Measurements from ENCODE around the gene VANGL2. TPM values are rescaled to one million over a fixed set of nuclear protein-coding genes. Genes with fewer than 3 reads are reported as not detected.
A peak's percentile ranks its signal among the peaks of the same experiment; 100 is the strongest.

VANGL2 gene
- 22.6 and 23.1 TPM in 2 replicates for polyA plus RNA-seq (2013)

DNA sequence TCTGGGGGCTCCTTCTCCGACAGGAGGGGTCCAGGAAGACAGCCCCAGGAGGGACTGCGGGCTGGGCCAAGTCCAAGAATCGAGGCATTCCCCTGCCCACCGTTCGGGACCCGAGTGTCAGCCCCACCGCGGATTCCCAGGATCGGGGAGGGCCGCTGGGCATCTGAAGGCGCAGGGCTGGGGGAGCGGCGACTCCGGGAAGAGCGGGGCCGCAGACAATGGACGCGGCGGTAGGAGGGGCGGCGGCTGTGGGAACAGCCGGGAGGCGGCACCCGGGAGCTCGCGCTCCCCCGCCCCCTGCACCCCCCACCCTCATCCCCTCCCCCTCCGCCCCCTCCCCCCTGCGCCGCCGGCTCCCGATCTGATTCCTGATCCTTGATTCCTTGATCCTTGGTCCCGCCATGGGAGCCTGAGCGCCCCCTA, at the start of gene VANGL2:
TSS of gene VANGL2 (plus strand) at position 342 of the 423 bp plus-strand sequence. CDS start 15,274 bp downstream, outside the sequence.
- no CpG with 5 or more reads among the region's 34 CpGs for WGBS (ENCODE audit: extremely low coverage, insufficient coverage, insufficient read length)
- peak within 1 kb of the TSS; percentile 34 for H3K27ac ChIP-seq (ENCODE audit: low read depth, low read length)
- H3K9ac ChIP-seq (ENCODE audit: low read length), result peak within 1 kb of the TSS; percentile 74
- DNase-seq, result peak in 1 of 2 donors; percentile 66
- peaks cover 8% of the 10 kb centered on the region for H3K79me2 ChIP-seq (ENCODE audit: control insufficient read depth, insufficient read depth, low read length, poor library complexity)
- H3K4ac ChIP-seq (ENCODE audit: low read depth, low read length), result peak within 1 kb of the TSS; percentile 93
- H4K12ac ChIP-seq (ENCODE audit: low read depth, low read length), result peak within 1 kb of the TSS; percentile 96
- peak within 1 kb of the TSS; percentile 96 for H4K91ac ChIP-seq (ENCODE audit: low read depth, low read length)
- H3K79me1 ChIP-seq (ENCODE audit: low read length), result peaks cover 13% of the 10 kb centered on the region
- peak within 1 kb of the TSS; percentile 95 for H3K4me2 ChIP-seq (ENCODE audit: low read length)
- peak within 1 kb of the TSS; percentile 96 for H4K8ac ChIP-seq (ENCODE audit: low read depth, low read length)
- peak within 1 kb of the TSS; percentile 87 for H3K4me3 ChIP-seq (ENCODE audit: low read depth, low read length)
- H3K18ac ChIP-seq (ENCODE audit: low read length), result peak within 1 kb of the TSS; percentile 95
- no peaks in the 10 kb centered on the region for H3K36me3 ChIP-seq (ENCODE audit: control insufficient read depth in 1 of 2, insufficient read depth in 2 of 2, low read length in 2 of 2)
- H2BK5ac ChIP-seq (ENCODE audit: low read depth, low read length, poor library complexity), result peak within 1 kb of the TSS; percentile 77
- peak within 1 kb of the TSS; percentile 94 for H2BK120ac ChIP-seq (ENCODE audit: insufficient read depth, low read length, poor library complexity)
- H2AFZ ChIP-seq (ENCODE audit: insufficient read depth, low read length, poor library complexity), result peak within 1 kb of the TSS; percentile 95
- H2AK5ac ChIP-seq (ENCODE audit: low read length), result peak within 1 kb of the TSS; percentile 11
- H3K27me3 ChIP-seq (ENCODE audit: insufficient read depth, low read length), result no peaks in the 10 kb centered on the region
- peak within 1 kb of the TSS; percentile 98 for H3K14ac ChIP-seq (ENCODE audit: low read length)
- H3K4me1 ChIP-seq (ENCODE audit: control insufficient read depth in 1 of 2, insufficient read depth in 2 of 2, low read length in 2 of 2), result peaks cover 12 to 32% of the 10 kb centered on the region in 2 experiments
- peak within 1 kb of the TSS; percentile 53 for H2BK12ac ChIP-seq (ENCODE audit: low read length)
- no peaks in the 10 kb centered on the region for H3K9me3 ChIP-seq (ENCODE audit: insufficient read depth, low read depth, low read length)
- H3K23ac ChIP-seq (ENCODE audit: low read length), result no peak within 1 kb of the TSS

DNA sequence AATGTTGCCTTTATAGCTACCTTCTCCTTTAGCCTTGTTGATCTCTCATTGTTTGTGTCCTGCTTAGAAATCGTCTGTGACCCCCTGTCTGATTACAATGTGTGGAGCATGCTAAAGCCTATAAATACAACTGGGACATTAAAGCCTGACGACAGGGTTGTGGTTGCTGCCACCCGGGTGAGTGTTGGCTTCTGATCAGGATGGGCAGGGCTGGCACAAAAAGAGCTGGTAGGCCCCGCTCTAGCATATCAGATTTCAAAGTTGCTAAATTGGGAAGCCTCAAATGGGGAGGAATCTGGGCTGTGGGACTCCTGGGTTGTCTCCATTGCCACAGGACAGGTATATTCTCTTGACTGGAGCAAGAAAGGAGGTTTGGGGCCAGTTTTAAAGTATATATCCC, 48.7 kb upstream of the VANGL2 start:
- no peak for DNase-seq
- Histone ChIP-seq H3K4me1 (ENCODE audit: control insufficient read depth in 1 of 2, insufficient read depth in 2 of 2, low read length in 2 of 2) (no peaks in the 10 kb centered on the region), H3K14ac (ENCODE audit: low read length) (no peak overlapping the region), H3K79me2 (ENCODE audit: control insufficient read depth, insufficient read depth, low read length, poor library complexity) (no peaks in the 10 kb centered on the region), H4K8ac (ENCODE audit: low read depth, low read length) (no peak overlapping the region), H3K4me3 (ENCODE audit: low read depth, low read length) (no peak overlapping the region), H4K91ac (ENCODE audit: low read depth, low read length) (no peak overlapping the region), H2AK5ac (ENCODE audit: low read length) (no peak overlapping the region), H3K27me3 (ENCODE audit: insufficient read depth, low read length) (no peaks in the 10 kb centered on the region), H2BK12ac (ENCODE audit: low read length) (no peak overlapping the region), H3K9ac (ENCODE audit: low read length) (no peak overlapping the region), H3K18ac (ENCODE audit: low read length) (no peak overlapping the region), H3K79me1 (ENCODE audit: low read length) (no peaks in the 10 kb centered on the region), H3K23ac (ENCODE audit: low read length) (no peak overlapping the region), H4K12ac (ENCODE audit: low read depth, low read length) (no peak overlapping the region), H2BK120ac (ENCODE audit: insufficient read depth, low read length, poor library complexity) (no peak overlapping the region), H3K36me3 (ENCODE audit: control insufficient read depth in 1 of 2, insufficient read depth in 2 of 2, low read length in 2 of 2) (peaks cover 48 to 75% of the 10 kb centered on the region in 2 experiments), H2AFZ (ENCODE audit: insufficient read depth, low read length, poor library complexity) (no peak overlapping the region), H3K4ac (ENCODE audit: low read depth, low read length) (no peak overlapping the region), H3K4me2 (ENCODE audit: low read length) (no peak overlapping the region), H3K9me3 (ENCODE audit: insufficient read depth, low read depth, low read length) (no peaks in the 10 kb centered on the region), H2BK5ac (ENCODE audit: low read depth, low read length, poor library complexity) (no peak overlapping the region), H3K27ac (ENCODE audit: low read depth, low read length) (no peak overlapping the region)
- no CpG with 5 or more reads among the region's 4 CpGs for WGBS (ENCODE audit: extremely low coverage, insufficient coverage, insufficient read length)

DNA sequence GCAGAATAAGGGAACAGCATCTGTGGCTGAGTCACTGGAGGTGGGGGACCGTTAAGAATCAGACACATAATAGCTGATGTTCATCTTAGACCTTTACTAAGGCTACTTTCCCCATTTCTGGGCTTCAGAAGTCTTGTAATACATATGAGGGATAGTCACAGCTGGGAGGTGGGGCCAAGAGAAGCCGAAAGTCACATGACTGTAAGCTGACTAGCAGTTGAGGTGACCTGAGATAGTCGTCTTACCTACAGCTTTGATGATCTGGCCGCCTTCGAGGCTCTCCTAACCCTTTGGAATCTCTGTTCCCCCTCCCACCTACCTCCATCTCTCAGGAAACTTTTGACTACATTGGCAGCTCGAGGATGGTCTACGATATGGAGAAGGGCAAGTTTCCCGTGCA, 47.8 kb upstream of the VANGL2 start:
- Histone ChIP-seq H4K12ac (ENCODE audit: low read depth, low read length) (no peak overlapping the region), H3K4me1 (ENCODE audit: control insufficient read depth in 1 of 2, insufficient read depth in 2 of 2, low read length in 2 of 2) (no peaks in the 10 kb centered on the region), H3K4me2 (ENCODE audit: low read length) (no peak overlapping the region), H3K18ac (ENCODE audit: low read length) (no peak overlapping the region), H3K27me3 (ENCODE audit: insufficient read depth, low read length) (no peaks in the 10 kb centered on the region), H4K8ac (ENCODE audit: low read depth, low read length) (no peak overlapping the region), H2AK5ac (ENCODE audit: low read length) (no peak overlapping the region), H3K79me1 (ENCODE audit: low read length) (no peaks in the 10 kb centered on the region), H3K9ac (ENCODE audit: low read length) (no peak overlapping the region), H4K91ac (ENCODE audit: low read depth, low read length) (no peak overlapping the region), H3K79me2 (ENCODE audit: control insufficient read depth, insufficient read depth, low read length, poor library complexity) (no peaks in the 10 kb centered on the region), H3K14ac (ENCODE audit: low read length) (no peak overlapping the region), H3K4me3 (ENCODE audit: low read depth, low read length) (no peak overlapping the region), H3K23ac (ENCODE audit: low read length) (no peak overlapping the region), H2AFZ (ENCODE audit: insufficient read depth, low read length, poor library complexity) (no peak overlapping the region), H2BK12ac (ENCODE audit: low read length) (no peak overlapping the region), H2BK120ac (ENCODE audit: insufficient read depth, low read length, poor library complexity) (no peak overlapping the region), H3K27ac (ENCODE audit: low read depth, low read length) (no peak overlapping the region), H3K9me3 (ENCODE audit: insufficient read depth, low read depth, low read length) (no peaks in the 10 kb centered on the region), H3K4ac (ENCODE audit: low read depth, low read length) (no peak overlapping the region), H2BK5ac (ENCODE audit: low read depth, low read length, poor library complexity) (no peak overlapping the region), H3K36me3 (ENCODE audit: control insufficient read depth in 1 of 2, insufficient read depth in 2 of 2, low read length in 2 of 2) (peaks cover 54 to 82% of the 10 kb centered on the region in 2 experiments)
- WGBS (ENCODE audit: extremely low coverage, insufficient coverage, insufficient read length), result no CpG with 5 or more reads among the region's 8 CpGs
- DNase-seq, result no peak

DNA sequence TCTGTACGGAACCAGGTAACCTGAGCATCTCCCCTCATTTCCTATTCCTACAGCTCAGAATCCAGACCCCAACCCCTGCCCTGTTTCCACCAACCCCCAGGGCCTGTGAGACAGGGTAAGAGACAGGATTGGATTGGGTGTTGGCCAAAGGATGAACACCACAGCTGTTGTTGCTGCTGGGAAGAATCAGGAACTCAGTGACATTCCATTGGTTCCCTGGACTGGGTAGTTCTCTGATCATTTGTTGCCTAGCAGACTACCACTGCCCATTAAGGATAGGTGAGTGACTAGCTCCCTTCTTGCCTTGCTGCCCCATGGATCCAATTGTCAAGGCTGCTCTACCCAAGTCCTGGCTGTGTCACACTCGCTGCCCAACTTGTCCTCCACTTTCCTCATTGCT, 47.1 kb upstream of the VANGL2 start:
- Histone ChIP-seq H3K79me1 (ENCODE audit: low read length) (no peaks in the 10 kb centered on the region), H2AFZ (ENCODE audit: insufficient read depth, low read length, poor library complexity) (no peak overlapping the region), H2BK12ac (ENCODE audit: low read length) (no peak overlapping the region), H3K36me3 (ENCODE audit: control insufficient read depth in 1 of 2, insufficient read depth in 2 of 2, low read length in 2 of 2) (peaks cover 56 to 85% of the 10 kb centered on the region in 2 experiments), H2BK5ac (ENCODE audit: low read depth, low read length, poor library complexity) (no peak overlapping the region), H3K4me2 (ENCODE audit: low read length) (no peak overlapping the region), H3K4me1 (ENCODE audit: control insufficient read depth in 1 of 2, insufficient read depth in 2 of 2, low read length in 2 of 2) (no peaks in the 10 kb centered on the region), H4K8ac (ENCODE audit: low read depth, low read length) (no peak overlapping the region), H4K91ac (ENCODE audit: low read depth, low read length) (no peak overlapping the region), H3K4me3 (ENCODE audit: low read depth, low read length) (no peak overlapping the region), H4K12ac (ENCODE audit: low read depth, low read length) (no peak overlapping the region), H3K23ac (ENCODE audit: low read length) (no peak overlapping the region), H3K18ac (ENCODE audit: low read length) (no peak overlapping the region), H3K14ac (ENCODE audit: low read length) (no peak overlapping the region), H3K9me3 (ENCODE audit: insufficient read depth, low read depth, low read length) (no peaks in the 10 kb centered on the region), H3K27me3 (ENCODE audit: insufficient read depth, low read length) (no peaks in the 10 kb centered on the region), H3K4ac (ENCODE audit: low read depth, low read length) (no peak overlapping the region), H3K79me2 (ENCODE audit: control insufficient read depth, insufficient read depth, low read length, poor library complexity) (no peaks in the 10 kb centered on the region), H2BK120ac (ENCODE audit: insufficient read depth, low read length, poor library complexity) (no peak overlapping the region), H3K27ac (ENCODE audit: low read depth, low read length) (no peak overlapping the region), H2AK5ac (ENCODE audit: low read length) (no peak overlapping the region), H3K9ac (ENCODE audit: low read length) (no peak overlapping the region)
- WGBS (ENCODE audit: extremely low coverage, insufficient coverage, insufficient read length), result no CpG with 5 or more reads among the region's 2 CpGs
- DNase-seq, result no peak
